Activated T-helper 9 cell treated with anti-CD3 and anti-CD28 coated beads, Interleukin-2, amount 50 U/mL, for 16 hours (primary cell): Measurements from ENCODE around the gene CDK15.
"Not testable (repeated sequence)": the region's sequence is repeated elsewhere in the genome, so short reads cannot be mapped to it uniquely, and the experiment has no call there.

Source experiments
- DNase-seq: peaks from one replicate; pipeline ENCODE4 v3.0.0-alpha.2; 2020; ENCODE audit warnings: low read depth

Gene CDK15

DNA sequence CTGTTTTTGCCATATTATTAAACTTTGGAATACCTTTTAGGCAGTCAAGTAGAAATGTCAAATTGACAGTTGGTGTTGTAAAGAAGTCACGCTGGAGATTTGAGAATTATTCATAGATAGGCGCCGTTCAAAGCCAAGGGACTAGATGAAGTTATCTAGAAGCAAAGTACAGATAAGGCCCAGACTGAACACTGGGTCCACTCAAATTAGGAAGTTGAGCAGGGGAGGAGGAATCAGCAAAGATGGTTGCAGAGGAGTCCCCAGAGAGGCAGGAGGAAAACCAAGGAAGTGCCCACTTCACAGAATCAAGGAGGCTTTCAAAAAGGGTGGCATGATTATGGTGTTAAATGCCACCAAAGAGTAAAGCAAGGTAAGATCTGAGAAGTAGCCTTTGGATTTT, 16.0 kb upstream of the CDK15 start:
- DNase-seq: no peak

DNA sequence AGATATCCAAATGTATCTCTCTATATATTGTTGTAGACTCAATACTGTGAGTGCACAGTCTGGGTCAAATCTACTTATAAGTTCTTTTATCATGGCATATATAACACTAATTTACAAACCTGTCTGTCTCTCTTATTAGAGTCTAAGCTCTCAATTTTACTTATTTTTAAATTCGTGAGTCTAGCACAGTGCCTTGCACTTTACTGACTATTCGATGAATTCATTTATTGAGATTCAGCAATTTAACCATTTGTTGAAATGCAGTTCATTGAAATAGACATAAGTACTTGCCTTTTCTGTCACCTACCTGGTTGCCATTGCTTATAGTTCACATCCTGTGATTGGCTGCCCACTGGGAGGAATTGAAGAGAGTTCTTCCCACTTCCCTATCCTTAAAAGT, 15.3 kb upstream of the CDK15 start:
- DNase-seq: no peak

DNA sequence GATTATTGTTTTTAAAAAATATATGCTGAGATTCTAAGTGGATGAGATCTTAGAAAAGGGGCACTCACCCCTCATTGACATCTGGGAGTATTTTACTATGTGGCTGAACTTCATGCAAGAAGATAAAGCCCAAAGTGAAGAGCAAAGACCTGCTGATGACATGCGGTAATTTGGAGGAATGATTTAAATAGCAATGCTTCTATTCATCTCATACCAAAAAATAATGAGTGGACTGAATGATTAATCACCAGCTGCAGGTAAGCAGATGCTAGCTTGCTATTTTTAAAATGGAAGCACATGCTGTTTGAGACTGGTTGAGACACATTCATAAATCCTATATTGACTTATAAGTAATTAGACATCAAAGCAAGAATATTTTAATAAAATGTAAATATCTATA, 12.7 kb upstream of the CDK15 start:
- no peak for DNase-seq

GRCh38 chr2:201794294-201794693, 12.0 kb upstream of the CDK15 start:
- no peak for DNase-seq

GRCh38 chr2:201795607-201796477, 10.5 kb upstream of the CDK15 start:
- DNase-seq: no peak

DNA sequence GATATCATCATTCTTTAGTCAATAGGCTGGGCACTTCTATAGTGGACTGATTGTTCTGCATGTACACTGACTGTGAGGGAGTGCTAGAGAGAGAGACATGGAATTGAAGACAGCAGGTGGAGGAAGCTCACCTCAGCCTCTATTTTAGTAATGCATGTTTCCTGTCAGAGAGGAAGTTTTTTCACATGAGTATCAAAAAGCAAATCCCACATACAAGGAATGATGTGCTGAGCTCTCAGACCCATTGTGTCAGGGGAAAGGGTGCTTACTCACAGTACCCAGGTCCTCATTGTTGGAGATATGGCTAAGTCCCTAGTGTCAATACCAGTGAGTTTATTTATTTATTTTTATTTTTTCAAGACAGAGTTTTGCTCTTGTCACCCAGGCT, 9.9 kb upstream of the CDK15 start:
- DNase-seq: no peak

DNA sequence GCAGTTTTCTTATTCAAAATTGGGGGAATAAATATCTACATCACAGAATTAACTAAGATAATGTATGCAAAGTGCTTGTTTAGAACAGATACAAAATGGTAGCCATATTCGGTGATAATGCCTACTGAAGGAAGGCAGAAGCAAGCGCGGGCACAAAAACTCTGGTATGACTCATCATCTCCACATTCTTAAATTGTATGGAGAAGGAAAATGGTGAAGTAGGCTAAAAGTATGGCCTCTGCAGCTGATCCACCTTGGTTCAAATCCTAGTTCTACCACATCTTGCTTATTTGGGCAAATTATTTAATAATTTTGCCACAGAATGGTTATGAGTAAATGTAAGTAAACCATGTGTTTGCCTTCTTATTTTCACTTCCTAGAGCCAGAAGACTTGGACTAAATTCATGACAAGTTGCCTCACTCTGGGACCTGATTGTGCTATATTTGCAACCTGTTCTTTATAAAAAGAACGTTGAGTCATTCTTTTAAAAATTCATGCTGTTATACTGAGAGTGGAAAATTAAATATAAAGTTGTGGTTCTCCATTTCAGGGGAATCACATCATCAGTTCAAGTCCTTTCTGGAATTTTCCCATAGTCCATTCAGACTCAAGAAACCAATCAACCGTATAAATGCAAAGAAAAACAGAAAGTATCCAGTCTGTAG, 9.0 kb upstream of the CDK15 start:
- no peak for DNase-seq

- DNase-seq: no peak
These were observed 8.0 kb upstream of the CDK15 start for GRCh38 chr2:201798252-201798913.

- not testable (repeated sequence) for DNase-seq
These were observed 7.4 kb upstream of the CDK15 start for GRCh38 chr2:201798914-201799285.

DNA sequence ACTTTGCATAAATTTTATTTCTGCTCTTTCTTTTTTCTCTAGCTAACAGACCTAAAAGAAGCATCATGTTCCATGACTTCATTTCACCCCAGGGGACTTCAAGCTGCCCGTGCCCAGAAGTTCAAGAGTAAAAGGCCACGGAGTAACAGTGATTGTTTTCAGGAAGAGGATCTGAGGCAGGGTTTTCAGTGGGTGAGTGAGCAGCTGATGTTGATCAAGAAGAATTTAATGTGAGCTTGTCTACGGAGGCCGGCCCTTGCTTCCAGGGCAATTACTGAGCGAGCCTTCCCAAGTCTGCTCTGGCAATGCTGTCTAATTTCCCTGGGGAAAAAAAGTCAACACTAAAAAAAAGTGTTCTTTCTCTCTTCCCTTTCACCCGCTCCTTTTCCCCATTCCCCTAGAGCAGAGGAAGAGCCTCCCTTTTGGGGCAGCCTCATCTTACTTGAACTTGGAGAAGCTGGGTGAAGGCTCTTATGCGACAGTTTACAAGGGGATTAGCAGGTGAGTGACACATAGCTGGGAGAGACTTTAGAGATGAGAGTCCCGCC, 1.2 kb downstream of the CDK15 start:
- no peak for DNase-seq

DNA sequence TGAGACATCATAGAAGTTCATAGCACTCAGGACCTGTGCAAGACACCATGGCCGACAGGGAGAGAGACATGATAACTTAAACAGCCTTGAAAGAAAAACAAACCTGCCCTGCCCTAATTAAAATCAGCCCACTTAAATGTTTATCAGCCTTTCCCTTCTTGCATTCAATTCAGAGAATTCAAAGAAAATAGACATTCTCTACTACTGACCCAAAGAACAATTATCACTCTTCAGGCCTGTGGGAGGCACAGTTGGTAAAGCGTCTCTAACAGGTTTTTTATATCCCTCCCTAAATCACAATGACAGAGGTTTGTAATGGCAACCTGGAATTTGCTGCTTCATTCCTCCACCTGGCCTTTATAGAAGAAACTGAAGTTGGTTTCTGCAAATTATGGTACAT, 1.7 kb downstream of the CDK15 start:
- no peak for DNase-seq

- no peak for DNase-seq
These were observed 3.3 kb downstream of the CDK15 start for GRCh38 chr2:201809633-201810032.

- not testable (repeated sequence) for DNase-seq
These were observed 4.3 kb downstream of the CDK15 start for GRCh38 chr2:201810604-201811003.

- no peak for DNase-seq
These were observed 7.8 kb downstream of the CDK15 start for GRCh38 chr2:201813996-201814760.

- no peak for DNase-seq
These were observed 10.6 kb downstream of the CDK15 start for GRCh38 chr2:201816657-201817575.

- DNase-seq: no peak
These were observed 14.2 kb downstream of the CDK15 start for GRCh38 chr2:201820383-201821007.

DNA sequence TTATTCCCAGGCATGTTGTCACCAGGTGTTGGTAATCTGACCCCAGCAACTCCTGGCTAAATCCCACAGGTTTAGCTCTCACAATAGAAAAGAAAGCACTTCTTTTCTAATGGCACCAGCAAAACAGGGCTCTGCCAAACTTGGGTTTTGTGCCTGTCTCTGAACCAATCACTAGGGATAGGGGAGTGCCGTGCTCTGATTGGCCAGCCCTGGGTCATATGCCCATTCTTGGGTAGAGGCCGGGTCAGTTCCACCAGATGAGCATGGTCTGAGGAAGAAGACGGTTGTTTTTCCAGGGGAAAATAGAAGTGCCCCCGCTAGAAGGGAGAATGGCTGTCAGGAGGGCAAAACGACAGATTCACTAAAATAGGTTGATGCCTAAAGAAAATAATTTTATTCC, 14.7 kb downstream of the CDK15 start:
- no peak for DNase-seq

DNA sequence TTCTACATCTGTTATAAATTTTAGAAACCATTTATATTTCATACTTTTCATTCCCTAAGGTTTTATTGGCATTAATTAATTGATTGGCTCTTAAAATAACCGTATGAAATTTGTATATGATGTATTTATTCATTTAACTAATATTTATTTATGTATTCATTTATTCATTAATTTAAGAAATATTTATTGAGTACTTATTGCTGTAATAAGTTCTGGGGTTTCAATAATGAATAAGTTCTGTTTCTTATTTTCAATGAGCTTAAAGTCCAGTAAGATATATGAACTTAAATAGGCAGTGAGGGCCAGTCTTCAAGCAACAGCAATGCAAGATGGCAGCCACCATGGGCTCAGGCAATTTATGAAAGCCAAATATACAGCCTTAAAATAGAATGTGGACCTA, 17.9 kb downstream of the CDK15 start:
- DNase-seq: no peak

GRCh38 chr2:201827621-201828020, 21.3 kb downstream of the CDK15 start:
- DNase-seq: no peak

GRCh38 chr2:201828220-201828619, 21.9 kb downstream of the CDK15 start:
- DNase-seq: no peak

GRCh38 chr2:201830666-201831065, 24.3 kb downstream of the CDK15 start:
- no peak for DNase-seq
